ENCODE results near the gene MAMDC4. TPM values are rescaled to one million over a fixed set of nuclear protein-coding genes. Genes with fewer than 3 reads are reported as not detected.

Gene MAMDC4
- total RNA-seq, 4 donors from 2014 or later = 1.0 to 2.2 (median 1.8) TPM

DNA sequence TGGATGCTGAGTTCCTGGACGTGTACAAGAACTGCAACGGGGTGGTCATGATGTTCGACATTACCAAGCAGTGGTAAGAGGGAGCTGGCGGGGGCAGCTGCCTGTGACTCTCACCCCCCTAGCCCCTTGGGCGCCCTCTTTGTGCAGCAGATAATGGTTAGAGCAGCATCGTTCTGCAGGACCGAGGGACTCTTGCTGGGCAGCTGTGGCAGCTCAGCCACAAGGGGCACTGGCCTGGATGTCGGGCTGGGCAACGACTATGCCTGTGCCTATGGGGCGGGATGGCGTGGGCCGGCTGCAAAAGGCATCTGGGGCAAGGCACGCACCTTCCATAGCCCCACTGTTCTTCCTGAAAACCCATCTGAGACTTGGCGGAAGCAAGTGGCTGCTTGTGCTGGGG is 22.7 kb upstream of the MAMDC4 start:
- H3K4me3 ChIP-seq = no peak overlapping the region
- peaks cover 0 to 95% of the 10 kb centered on the region in 2 donors for H3K36me3 ChIP-seq
- H3K27me3 ChIP-seq = no peaks in the 10 kb centered on the region
- no peak overlapping the region for H3K27ac ChIP-seq
- WGBS, 2 donors (ENCODE audit: low coverage in 1 of 2) = 80 to 93% methylated on average over 1 to 3 of the region's 14 CpGs
- no peaks in the 10 kb centered on the region for H3K4me1 ChIP-seq
- no peaks in the 10 kb centered on the region for H3K9me3 ChIP-seq
- no peak for ATAC-seq
- TF ChIP-seq, protein P1, sequence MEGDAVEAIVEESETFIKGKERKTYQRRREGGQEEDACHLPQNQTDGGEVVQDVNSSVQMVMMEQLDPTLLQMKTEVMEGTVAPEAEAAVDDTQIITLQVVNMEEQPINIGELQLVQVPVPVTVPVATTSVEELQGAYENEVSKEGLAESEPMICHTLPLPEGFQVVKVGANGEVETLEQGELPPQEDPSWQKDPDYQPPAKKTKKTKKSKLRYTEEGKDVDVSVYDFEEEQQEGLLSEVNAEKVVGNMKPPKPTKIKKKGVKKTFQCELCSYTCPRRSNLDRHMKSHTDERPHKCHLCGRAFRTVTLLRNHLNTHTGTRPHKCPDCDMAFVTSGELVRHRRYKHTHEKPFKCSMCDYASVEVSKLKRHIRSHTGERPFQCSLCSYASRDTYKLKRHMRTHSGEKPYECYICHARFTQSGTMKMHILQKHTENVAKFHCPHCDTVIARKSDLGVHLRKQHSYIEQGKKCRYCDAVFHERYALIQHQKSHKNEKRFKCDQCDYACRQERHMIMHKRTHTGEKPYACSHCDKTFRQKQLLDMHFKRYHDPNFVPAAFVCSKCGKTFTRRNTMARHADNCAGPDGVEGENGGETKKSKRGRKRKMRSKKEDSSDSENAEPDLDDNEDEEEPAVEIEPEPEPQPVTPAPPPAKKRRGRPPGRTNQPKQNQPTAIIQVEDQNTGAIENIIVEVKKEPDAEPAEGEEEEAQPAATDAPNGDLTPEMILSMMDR (IDR thresholded peaks at IDR 0.05) = no peak
- TF ChIP-seq POLR2A (IDR thresholded peaks at IDR 0.05) (no peak), POLR2AphosphoS5 (IDR thresholded peaks at IDR 0.05) (no peak), EP300 (IDR thresholded peaks at IDR 0.05) (no peak)

- Histone ChIP-seq H3K27ac (no peak overlapping the region), H3K4me3 (no peak overlapping the region), H3K9me3 (no peaks in the 10 kb centered on the region), H3K4me1 (no peaks in the 10 kb centered on the region), H3K36me3 (peaks cover 0 to 90% of the 10 kb centered on the region in 2 donors), H3K27me3 (no peaks in the 10 kb centered on the region)
- no CpG with 5 or more reads among the region's 41 CpGs for WGBS, 2 donors (ENCODE audit: low coverage in 1 of 2)
- no peak for ATAC-seq
- TF ChIP-seq POLR2AphosphoS5 (IDR thresholded peaks at IDR 0.05) = no peak
- TF ChIP-seq EP300 (IDR thresholded peaks at IDR 0.05) = no peak
- no peak for TF ChIP-seq POLR2A (IDR thresholded peaks at IDR 0.05)
- TF ChIP-seq, protein P1 (IDR thresholded peaks at IDR 0.05) = no peak
Observed at GRCh38 chr9:136829981-136830885, 21.9 kb upstream of the MAMDC4 start.

DNA sequence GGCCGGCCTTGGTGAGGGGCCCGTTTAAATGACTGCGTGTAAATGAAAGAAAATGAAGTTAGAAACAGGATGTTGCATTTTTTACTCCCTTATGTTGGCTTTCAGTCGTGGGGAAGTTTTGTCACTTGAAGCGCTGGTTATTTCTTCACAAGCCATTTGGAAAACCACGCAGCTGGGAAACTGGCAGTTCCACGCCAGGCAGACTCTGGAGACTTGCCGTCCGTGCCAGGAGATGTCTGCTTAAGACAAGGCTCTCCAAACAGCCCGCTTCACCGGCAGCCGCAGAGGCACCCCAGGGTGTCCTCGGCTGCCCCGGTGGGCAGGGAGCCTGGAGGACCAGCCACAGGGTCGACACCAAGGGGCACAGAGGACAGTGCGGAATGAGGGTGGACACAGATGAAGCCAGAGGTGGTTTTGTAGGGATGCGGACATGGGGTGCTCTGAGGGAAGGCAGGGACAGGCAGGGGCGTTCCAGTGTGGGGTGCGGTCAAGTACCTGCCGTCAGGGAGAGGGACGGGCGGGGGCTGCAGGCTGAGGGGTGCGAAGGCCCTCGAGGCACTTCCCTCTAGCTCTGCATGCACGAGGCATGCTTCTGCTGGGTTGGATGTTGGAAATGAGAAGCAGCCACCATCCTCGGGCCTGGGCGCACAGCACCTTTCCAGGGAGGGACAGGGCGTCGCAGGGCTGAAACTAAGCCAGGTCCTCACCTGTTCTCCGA is 21.0 kb upstream of the MAMDC4 start:
- no peak overlapping the region for H3K27ac ChIP-seq
- no peaks in the 10 kb centered on the region for H3K27me3 ChIP-seq
- peaks cover 0 to 90% of the 10 kb centered on the region in 2 donors for H3K36me3 ChIP-seq
- no peaks in the 10 kb centered on the region for H3K9me3 ChIP-seq
- WGBS, 2 donors (ENCODE audit: low coverage in 1 of 2) = 89 to 91% methylated on average over 6 to 23 of the region's 30 CpGs
- H3K4me3 ChIP-seq = no peak overlapping the region
- TF ChIP-seq EP300 (IDR thresholded peaks at IDR 0.05) (no peak), POLR2AphosphoS5 (IDR thresholded peaks at IDR 0.05) (no peak), POLR2A (IDR thresholded peaks at IDR 0.05) (no peak)
- TF ChIP-seq, protein P1 (IDR thresholded peaks at IDR 0.05) = no peak
- ATAC-seq = no peak
- H3K4me1 ChIP-seq = no peaks in the 10 kb centered on the region

- TF ChIP-seq EP300 (IDR thresholded peaks at IDR 0.05) (no peak), POLR2A (IDR thresholded peaks at IDR 0.05) (no peak), POLR2AphosphoS5 (IDR thresholded peaks at IDR 0.05) (no peak)
- TF ChIP-seq, protein P1 (IDR thresholded peaks at IDR 0.05) = no peak
- no peak for ATAC-seq
- Histone ChIP-seq H3K4me3 (no peak overlapping the region), H3K36me3 (peaks cover 0 to 90% of the 10 kb centered on the region in 2 donors), H3K27ac (no peak overlapping the region), H3K27me3 (no peaks in the 10 kb centered on the region), H3K4me1 (no peaks in the 10 kb centered on the region), H3K9me3 (no peaks in the 10 kb centered on the region)
- WGBS, 2 donors (ENCODE audit: low coverage in 1 of 2) = no CpG with 5 or more reads among the region's 23 CpGs
Observed at GRCh38 chr9:136831720-136832104, 20.4 kb upstream of the MAMDC4 start.

Measured in gastroesophageal sphincter (tissue), 4 donors.